Nephron progenitor cell (in vitro differentiated cells): ENCODE data around the gene OR1K1.

Experiments
- DNase-seq: peaks from one replicate; pipeline ENCODE4 v3.0.0; 2021
- H3K27ac Mint-ChIP-seq: 2 replicates; pipeline ENCODE4 v1.8.0; 2021; ENCODE audit warnings: mild to moderate bottlenecking, moderate library complexity, mixed read lengths
- H3K27me3 Mint-ChIP-seq: 2 replicates; pipeline ENCODE4 v1.8.0; 2021; ENCODE audit warnings: mild to moderate bottlenecking, low read depth, mixed read lengths; ENCODE audit not compliant: poor library complexity
- H3K36me3 Mint-ChIP-seq: 2 replicates; pipeline ENCODE4 v1.8.0; 2021; ENCODE audit warnings: low read depth, mixed read lengths
- H3K4me1 Mint-ChIP-seq: 2 replicates; pipeline ENCODE4 v1.8.0; 2021; ENCODE audit warnings: mixed read lengths
- H3K4me3 Mint-ChIP-seq: 2 replicates; pipeline ENCODE4 v1.8.0; 2021; ENCODE audit warnings: mild to moderate bottlenecking, moderate library complexity, mixed read lengths
- H3K9me3 Mint-ChIP-seq: 2 replicates; pipeline ENCODE4 v1.8.0; 2021; ENCODE audit warnings: mild to moderate bottlenecking, moderate library complexity, mixed read lengths
- TF ChIP-seq, protein P1 (sequence below): fragments of 200-600 bp; sonication (generic); IDR thresholded peaks from 2 replicates; pipeline ENCODE4 v1.5.0; 2021; ENCODE audit warnings: antibody characterized with exemption

Gene OR1K1

DNA sequence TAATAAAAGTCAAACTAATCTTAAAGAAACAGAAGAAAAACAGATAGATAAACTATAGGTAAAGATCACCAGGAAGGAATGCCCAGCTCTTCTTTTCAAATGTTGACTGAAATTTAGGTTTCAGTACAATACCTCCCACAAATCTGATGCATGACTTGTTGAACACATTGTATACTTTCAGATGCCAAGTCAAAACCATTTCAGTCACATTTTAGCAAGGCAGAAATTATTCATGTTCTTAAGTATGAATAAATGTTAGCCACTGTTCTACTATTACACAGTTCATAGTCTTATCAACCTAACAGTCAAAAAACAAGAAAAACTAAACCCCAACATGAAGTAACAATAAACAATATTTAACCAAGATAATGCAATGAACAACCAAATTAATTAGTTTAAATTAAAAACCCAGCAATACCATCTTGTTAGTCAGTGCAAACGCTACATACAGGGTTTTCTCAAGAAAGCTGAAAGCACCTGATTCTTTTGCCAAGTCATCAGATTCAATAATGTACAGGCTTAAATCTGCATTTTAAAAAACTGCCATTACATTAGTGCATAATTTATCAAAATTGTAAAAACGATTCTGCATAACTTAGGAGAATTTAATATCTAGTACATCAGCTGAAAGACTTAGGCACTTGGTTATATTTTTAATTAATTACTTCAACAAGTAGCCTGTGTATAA lies 48.5 kb downstream of the OR1K1 start:
- no peaks in the 10 kb centered on the region for H3K27me3 Mint-ChIP-seq
- H3K4me3 Mint-ChIP-seq: no peak overlapping the region
- no peak for DNase-seq
- H3K36me3 Mint-ChIP-seq: peaks cover 79% of the 10 kb centered on the region
- H3K9me3 Mint-ChIP-seq: peaks cover 10% of the 10 kb centered on the region
- H3K4me1 Mint-ChIP-seq: no peaks in the 10 kb centered on the region
- no peak overlapping the region for H3K27ac Mint-ChIP-seq
- TF ChIP-seq, protein P1, sequence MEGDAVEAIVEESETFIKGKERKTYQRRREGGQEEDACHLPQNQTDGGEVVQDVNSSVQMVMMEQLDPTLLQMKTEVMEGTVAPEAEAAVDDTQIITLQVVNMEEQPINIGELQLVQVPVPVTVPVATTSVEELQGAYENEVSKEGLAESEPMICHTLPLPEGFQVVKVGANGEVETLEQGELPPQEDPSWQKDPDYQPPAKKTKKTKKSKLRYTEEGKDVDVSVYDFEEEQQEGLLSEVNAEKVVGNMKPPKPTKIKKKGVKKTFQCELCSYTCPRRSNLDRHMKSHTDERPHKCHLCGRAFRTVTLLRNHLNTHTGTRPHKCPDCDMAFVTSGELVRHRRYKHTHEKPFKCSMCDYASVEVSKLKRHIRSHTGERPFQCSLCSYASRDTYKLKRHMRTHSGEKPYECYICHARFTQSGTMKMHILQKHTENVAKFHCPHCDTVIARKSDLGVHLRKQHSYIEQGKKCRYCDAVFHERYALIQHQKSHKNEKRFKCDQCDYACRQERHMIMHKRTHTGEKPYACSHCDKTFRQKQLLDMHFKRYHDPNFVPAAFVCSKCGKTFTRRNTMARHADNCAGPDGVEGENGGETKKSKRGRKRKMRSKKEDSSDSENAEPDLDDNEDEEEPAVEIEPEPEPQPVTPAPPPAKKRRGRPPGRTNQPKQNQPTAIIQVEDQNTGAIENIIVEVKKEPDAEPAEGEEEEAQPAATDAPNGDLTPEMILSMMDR: no peak
